ENCODE data around the gene NFIA.

DNA sequence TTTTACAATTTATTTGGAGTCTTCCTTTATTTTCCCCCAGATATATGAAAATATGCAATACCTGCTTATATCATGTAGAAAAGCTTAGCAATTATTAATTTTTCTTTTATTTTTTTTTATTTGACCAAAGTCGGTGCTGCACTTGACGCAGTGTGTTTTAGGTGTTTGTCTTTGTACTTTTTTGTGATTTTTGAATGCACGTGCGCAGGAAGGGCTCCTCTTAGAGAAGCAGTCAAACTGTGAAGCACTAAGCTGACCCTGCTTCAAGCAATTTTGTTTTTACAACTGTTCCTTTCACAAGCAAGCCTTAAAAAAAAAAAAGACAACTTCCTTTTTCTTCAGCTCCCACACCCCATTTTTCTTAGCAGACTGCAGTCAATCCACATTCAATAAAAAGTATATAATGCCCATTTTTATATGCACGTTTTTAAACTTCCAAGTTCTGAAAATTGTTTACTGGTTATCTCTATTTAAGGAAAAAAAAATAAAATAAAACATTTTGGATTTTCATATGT is 375.2 kb downstream of the NFIA start:
- TF ChIP-seq, protein P1, sequence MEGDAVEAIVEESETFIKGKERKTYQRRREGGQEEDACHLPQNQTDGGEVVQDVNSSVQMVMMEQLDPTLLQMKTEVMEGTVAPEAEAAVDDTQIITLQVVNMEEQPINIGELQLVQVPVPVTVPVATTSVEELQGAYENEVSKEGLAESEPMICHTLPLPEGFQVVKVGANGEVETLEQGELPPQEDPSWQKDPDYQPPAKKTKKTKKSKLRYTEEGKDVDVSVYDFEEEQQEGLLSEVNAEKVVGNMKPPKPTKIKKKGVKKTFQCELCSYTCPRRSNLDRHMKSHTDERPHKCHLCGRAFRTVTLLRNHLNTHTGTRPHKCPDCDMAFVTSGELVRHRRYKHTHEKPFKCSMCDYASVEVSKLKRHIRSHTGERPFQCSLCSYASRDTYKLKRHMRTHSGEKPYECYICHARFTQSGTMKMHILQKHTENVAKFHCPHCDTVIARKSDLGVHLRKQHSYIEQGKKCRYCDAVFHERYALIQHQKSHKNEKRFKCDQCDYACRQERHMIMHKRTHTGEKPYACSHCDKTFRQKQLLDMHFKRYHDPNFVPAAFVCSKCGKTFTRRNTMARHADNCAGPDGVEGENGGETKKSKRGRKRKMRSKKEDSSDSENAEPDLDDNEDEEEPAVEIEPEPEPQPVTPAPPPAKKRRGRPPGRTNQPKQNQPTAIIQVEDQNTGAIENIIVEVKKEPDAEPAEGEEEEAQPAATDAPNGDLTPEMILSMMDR (IDR thresholded peaks at IDR 0.05), result no peak
- no peak for TF ChIP-seq POLR2AphosphoS5 (IDR thresholded peaks at IDR 0.05)

All from esophagus muscularis mucosa (tissue), 3 donors.